HEK293 (cell line): Measurements from ENCODE around the gene SERTAD2.

Experiments
- CTCF ChIA-PET: fragments of 350-600 bp; formaldehyde crosslinking; extraction: SDS; loops from one replicate; lab custom pipeline; 2021; ENCODE audit warnings: antibody characterized with exemption; lab: Yijun Ruan, JAX
- POLR2A ChIA-PET: fragments of 300-600 bp; formaldehyde crosslinking; extraction: SDS; loops from one replicate; lab custom pipeline; 2020; ENCODE audit warnings: antibody characterized with exemption, inconsistent platforms; lab: Yijun Ruan, JAX
- H3K27ac ChIP-seq: fragments of 200-500 bp; sonication (Bioruptor generic); 2 replicates; pipeline ENCODE4 v1.5.1; 2014; ENCODE audit warnings: low read depth, low read length, control low read depth, inconsistent platforms; ENCODE audit errors: extremely low read depth
- H3K36me3 ChIP-seq, 2 experiments: fragments of 200-500 bp in 1 of 2; sonication (Bioruptor generic) in 1 of 2; 1 replicate in 1 of 2; 2 replicates in 1 of 2; pipeline ENCODE4 v1.5.1; 2014 to 2017; ENCODE audit warnings: inconsistent platforms in 2 of 2, low read length in 2 of 2; ENCODE audit not compliant: control insufficient read depth in 2 of 2, insufficient read depth in 1 of 2
- H3K4me1 ChIP-seq: fragments of 200-500 bp; sonication (Bioruptor generic); 2 replicates; pipeline ENCODE4 v1.5.1; 2014; ENCODE audit warnings: mild to moderate bottlenecking, low read length, inconsistent platforms; ENCODE audit not compliant: control insufficient read depth, insufficient read depth
- H3K4me3 ChIP-seq: 2 replicates; pipeline ENCODE4 v1.5.1; 2011; ENCODE audit warnings: low read depth, mild to moderate bottlenecking, control low read depth, low read length, moderate library complexity
- H3K9me3 ChIP-seq: fragments of 200-500 bp; sonication (Bioruptor generic); 2 replicates; pipeline ENCODE4 v1.5.1; 2014; ENCODE audit warnings: low read depth, low read length, inconsistent platforms; ENCODE audit not compliant: control insufficient read depth, insufficient read depth
- PRDM1 ChIP-seq: fragments of 450-650 bp; formaldehyde crosslinking; IDR thresholded peaks from 2 replicates; pipeline ENCODE4; 2016; ENCODE audit warnings: missing biosample characterization, missing genetic modification characterization
- SCRT1 ChIP-seq: fragments of 450-650 bp; formaldehyde crosslinking; IDR thresholded peaks from 2 replicates; pipeline ENCODE4 v1.5.1; 2016; ENCODE audit warnings: missing biosample characterization, missing genetic modification characterization, borderline replicate concordance
- SCRT2 ChIP-seq: fragments of 450-650 bp; formaldehyde crosslinking; IDR thresholded peaks from 2 replicates; pipeline ENCODE4 v1.5.1; 2016; ENCODE audit warnings: missing biosample characterization, missing genetic modification characterization
- SETDB1 ChIP-seq: IDR thresholded peaks from one replicate; pipeline ENCODE4 v1.6.1; 2017; ENCODE audit warnings: mild to moderate bottlenecking, low read length, moderate library complexity, mixed read lengths; ENCODE audit not compliant: insufficient read length
- ZBTB21 ChIP-seq: fragments of 450-650 bp; formaldehyde crosslinking; IDR thresholded peaks from 2 replicates; pipeline ENCODE4 v1.5.1; 2017; ENCODE audit warnings: missing biosample characterization, missing genetic modification characterization
- ZIC2 ChIP-seq: fragments of 450-650 bp; formaldehyde crosslinking; IDR thresholded peaks from 2 replicates; pipeline ENCODE4 v1.5.1; 2016; ENCODE audit warnings: missing biosample characterization, missing genetic modification characterization
- ZNF132 ChIP-seq: fragments of 450-650 bp; formaldehyde crosslinking; IDR thresholded peaks from 2 replicates; pipeline ENCODE4 v1.5.1; 2017; ENCODE audit warnings: missing biosample characterization, missing genetic modification characterization, borderline replicate concordance
- ZNF23 ChIP-seq: fragments of 450-650 bp; formaldehyde crosslinking; IDR thresholded peaks from 2 replicates; pipeline ENCODE4 v1.5.1; 2016; ENCODE audit warnings: missing biosample characterization, missing genetic modification characterization, borderline replicate concordance
- ZNF366 ChIP-seq: fragments of 450-650 bp; formaldehyde crosslinking; conservative IDR thresholded peaks from 2 replicates; pipeline ENCODE4 v1.5.1; 2016; ENCODE audit warnings: missing biosample characterization, missing genetic modification characterization
- ZNF544 ChIP-seq: fragments of 450-650 bp; formaldehyde crosslinking; IDR thresholded peaks from 2 replicates; pipeline ENCODE4 v1.5.0; 2017; ENCODE audit warnings: missing biosample characterization, missing genetic modification characterization
- ZNF626 ChIP-seq: fragments of 450-650 bp; sonication (Bioruptor Pico); formaldehyde crosslinking; IDR thresholded peaks from 2 replicates; pipeline ENCODE4 v1.5.1; 2018; ENCODE audit warnings: missing biosample characterization, missing genetic modification characterization, inconsistent platforms
- ZNF843 ChIP-seq: fragments of 450-650 bp; formaldehyde crosslinking; IDR thresholded peaks from 2 replicates; pipeline ENCODE4 v1.5.1; 2016; ENCODE audit warnings: missing biosample characterization, missing genetic modification characterization
- ZSCAN16 ChIP-seq: fragments of 450-650 bp; formaldehyde crosslinking; IDR thresholded peaks from 2 replicates; pipeline ENCODE4 v1.5.1; 2016; ENCODE audit warnings: missing biosample characterization, missing genetic modification characterization
- TF ChIP-seq, protein P1 (sequence below): fragments of 450-650 bp; formaldehyde crosslinking; IDR thresholded peaks from 2 replicates; pipeline ENCODE4 v1.5.1; 2016; ENCODE audit warnings: missing biosample characterization, missing genetic modification characterization, borderline replicate concordance
- TF ChIP-seq, protein P2 (sequence below): fragments of 450-650 bp; formaldehyde crosslinking; IDR thresholded peaks from 2 replicates; pipeline ENCODE4 v1.5.1; 2017; ENCODE audit warnings: missing biosample characterization, missing genetic modification characterization

The SERTAD2 gene

DNA sequence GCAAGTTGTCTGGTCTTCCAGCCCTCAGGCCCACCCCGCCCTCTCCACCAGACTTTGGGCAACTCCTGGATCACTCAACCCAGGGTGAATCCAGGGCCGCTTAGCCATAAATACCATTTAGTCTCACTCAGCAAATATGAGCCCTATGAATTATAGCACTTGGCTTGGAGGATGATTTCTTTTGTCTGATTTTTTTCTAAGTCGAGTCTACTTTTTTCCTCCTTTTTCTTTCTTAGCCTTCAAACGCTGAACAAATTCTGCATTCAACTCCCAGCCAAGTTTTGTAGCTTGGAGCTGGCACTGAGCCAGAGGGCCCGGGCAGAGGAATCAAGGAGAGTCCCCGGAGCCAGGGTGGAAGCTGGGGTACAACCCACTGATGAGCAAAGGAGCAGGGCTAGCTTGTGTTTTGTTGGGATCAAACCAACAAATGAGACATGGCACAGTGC is 48.7 kb downstream of the SERTAD2 start:
- Histone ChIP-seq H3K9me3 (no peaks in the 10 kb centered on the region), H3K36me3 (no peaks in the 10 kb centered on the region), H3K4me3 (no peak overlapping the region), H3K4me1 (peaks cover 5% of the 10 kb centered on the region; the same call in 1 of the 2 replicates), H3K27ac (no peak overlapping the region)
- CTCF ChIA-PET: interaction anchor here (0.7 to 1.7 kb wide), 4 partner anchors 10 to 340 kb away, joined by 3 to 5 read pairs (median 4); no protein-coding TSS in a partner anchor
- POLR2A ChIA-PET: no interaction called here
- TF ChIP-seq ZNF132 (tag by site-specific recombination): no peak
- no peak for TF ChIP-seq ZNF843 (tag by site-specific recombination)
- TF ChIP-seq, protein P1, sequence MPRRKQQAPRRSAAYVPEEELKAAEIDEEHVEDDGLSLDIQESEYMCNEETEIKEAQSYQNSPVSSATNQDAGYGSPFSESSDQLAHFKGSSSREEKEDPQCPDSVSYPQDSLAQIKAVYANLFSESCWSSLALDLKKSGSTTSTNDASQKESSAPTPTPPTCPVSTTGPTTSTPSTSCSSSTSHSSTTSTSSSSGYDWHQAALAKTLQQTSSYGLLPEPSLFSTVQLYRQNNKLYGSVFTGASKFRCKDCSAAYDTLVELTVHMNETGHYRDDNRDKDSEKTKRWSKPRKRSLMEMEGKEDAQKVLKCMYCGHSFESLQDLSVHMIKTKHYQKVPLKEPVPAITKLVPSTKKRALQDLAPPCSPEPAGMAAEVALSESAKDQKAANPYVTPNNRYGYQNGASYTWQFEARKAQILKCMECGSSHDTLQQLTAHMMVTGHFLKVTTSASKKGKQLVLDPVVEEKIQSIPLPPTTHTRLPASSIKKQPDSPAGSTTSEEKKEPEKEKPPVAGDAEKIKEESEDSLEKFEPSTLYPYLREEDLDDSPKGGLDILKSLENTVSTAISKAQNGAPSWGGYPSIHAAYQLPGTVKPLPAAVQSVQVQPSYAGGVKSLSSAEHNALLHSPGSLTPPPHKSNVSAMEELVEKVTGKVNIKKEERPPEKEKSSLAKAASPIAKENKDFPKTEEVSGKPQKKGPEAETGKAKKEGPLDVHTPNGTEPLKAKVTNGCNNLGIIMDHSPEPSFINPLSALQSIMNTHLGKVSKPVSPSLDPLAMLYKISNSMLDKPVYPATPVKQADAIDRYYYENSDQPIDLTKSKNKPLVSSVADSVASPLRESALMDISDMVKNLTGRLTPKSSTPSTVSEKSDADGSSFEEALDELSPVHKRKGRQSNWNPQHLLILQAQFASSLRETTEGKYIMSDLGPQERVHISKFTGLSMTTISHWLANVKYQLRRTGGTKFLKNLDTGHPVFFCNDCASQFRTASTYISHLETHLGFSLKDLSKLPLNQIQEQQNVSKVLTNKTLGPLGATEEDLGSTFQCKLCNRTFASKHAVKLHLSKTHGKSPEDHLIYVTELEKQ (tag by site-specific recombination): no peak

DNA sequence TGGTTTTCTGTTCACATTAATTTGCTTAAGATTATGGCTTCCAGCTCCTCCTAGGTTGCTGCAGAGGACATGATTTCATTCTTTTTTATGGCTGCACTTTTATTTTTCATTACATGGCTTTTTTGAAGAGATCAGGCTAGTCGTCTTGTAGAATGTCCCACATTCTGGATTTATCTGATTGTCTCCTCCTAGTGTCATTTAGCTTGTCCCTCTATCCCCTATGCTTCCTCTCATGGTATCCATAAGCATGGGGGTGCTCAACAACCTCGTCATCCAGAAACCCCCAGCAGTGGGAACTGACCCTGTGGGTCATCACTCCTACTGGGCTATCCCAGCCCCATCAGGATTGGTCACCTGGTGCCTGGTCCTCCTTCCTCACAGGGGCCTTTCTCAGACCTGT is 49.6 kb downstream of the SERTAD2 start:
- Histone ChIP-seq H3K9me3 (no peaks in the 10 kb centered on the region), H3K36me3 (no peaks in the 10 kb centered on the region), H3K4me3 (no peak overlapping the region), H3K27ac (no peak overlapping the region), H3K4me1 (peaks cover 9% of the 10 kb centered on the region)
- ChIA-PET CTCF (no interaction called here), POLR2A (no interaction called here)
- TF ChIP-seq ZNF544 (tag by site-specific recombination): no peak
- peak; percentile 48 for TF ChIP-seq SETDB1

DNA sequence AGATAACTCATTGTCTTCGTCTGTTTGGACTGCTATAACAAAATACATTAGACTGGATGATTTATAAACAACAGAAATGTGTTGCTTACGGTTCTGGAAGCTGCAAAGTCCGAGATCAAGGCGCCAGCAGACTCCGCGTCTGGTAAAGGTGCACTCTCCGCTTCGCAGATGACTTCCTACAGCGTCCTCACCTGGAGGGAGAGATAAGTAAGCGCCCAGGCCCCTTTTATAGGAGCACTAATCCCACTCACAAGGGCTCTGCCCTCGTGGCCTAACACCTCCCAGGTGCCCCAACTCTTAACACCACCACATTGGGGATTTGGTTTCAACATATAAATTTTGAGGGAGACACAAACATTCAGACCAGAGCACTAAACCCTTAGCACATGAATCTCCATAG is 51.3 kb downstream of the SERTAD2 start:
- ChIA-PET CTCF (no interaction called here), POLR2A (no interaction called here)
- no peak overlapping the region for H3K4me3 ChIP-seq
- H3K9me3 ChIP-seq: no peaks in the 10 kb centered on the region
- H3K4me1 ChIP-seq: peaks cover 9% of the 10 kb centered on the region
- no peaks in the 10 kb centered on the region for H3K36me3 ChIP-seq
- TF ChIP-seq ZIC2 (tag by site-specific recombination) (no peak), ZBTB21 (tag by site-specific recombination) (no peak)
- H3K27ac ChIP-seq: no peak overlapping the region

DNA sequence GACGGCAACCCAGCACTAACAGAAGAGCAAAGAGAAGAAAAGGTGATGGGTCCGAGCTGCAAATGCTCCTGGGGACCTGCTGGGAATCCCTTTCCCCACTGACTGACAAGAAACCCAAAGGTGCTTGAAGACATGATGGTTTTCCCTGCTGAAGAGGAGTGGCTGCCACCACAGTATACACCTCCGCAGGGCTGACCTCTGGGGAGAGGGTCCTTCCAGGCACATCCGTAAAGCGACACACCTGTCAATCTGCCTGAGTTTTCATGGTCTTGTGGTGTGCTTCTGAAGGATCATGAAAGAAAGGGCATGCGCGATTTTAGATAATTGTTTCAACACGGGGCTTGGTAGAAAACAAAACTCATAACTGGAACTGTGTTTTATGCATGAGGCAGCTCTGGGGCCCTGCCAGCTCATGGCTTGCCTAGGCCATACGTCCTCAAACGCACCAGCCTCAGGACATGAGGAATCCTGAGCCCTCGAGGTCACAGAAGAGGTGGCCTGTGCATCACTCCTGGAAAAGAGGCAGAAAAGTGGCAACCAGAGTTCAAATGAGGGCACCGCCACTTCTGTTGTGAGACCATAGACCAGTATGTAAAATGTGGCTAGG is 51.8 kb downstream of the SERTAD2 start:
- Histone ChIP-seq H3K4me3 (no peak overlapping the region), H3K4me1 (peaks cover 9% of the 10 kb centered on the region), H3K9me3 (no peaks in the 10 kb centered on the region), H3K27ac (no peak overlapping the region), H3K36me3 (no peaks in the 10 kb centered on the region)
- POLR2A ChIA-PET: interaction anchor here (0.6 kb wide), 1 partner anchor 148 kb away, joined by 3 read pairs; no protein-coding TSS in a partner anchor
- CTCF ChIA-PET: interaction anchor here (0.6 kb wide), 1 partner anchor 971 kb away, joined by 3 read pairs; no protein-coding TSS in a partner anchor
- TF ChIP-seq ZNF23 (tag by site-specific recombination): no peak

DNA sequence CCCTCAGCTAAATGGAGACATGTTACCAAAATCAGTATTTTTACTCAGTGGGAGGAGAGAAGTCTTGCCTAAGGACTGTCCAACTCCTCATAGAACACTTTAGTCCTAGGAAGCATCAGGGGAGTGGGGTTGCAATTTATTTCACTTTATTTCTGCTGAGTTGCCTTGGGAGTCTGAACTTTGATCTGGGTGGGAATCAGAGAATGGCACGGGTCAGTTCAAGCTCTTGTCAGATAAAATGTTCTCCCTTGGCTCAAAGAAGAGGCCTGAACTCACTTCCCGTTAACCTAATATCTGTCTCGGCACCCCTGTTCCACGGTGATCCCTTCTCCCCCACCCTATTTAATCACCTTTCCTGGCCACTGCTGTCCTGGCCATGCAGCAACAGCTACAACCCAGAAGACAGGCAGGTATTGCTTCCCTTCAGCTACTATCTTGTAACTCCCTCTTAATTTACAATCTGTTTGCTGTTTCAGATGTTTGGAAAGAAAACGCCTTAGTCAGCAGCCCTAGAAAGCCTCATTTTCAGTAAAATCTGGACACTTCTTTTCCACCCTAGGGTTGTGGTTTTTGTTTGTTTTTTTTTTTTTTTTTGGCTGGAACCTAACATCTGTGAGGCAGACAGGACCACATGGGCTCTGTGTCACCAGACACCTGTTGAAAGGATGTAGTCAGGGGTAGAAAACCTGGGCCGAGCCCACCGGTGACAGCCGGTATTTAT is 52.5 kb downstream of the SERTAD2 start:
- ChIA-PET POLR2A (interaction anchor here (0.6 kb wide), 1 partner anchor 149 kb away, joined by 3 read pairs; no protein-coding TSS in a partner anchor), CTCF (interaction anchor here (0.6 to 1.0 kb wide), 4 partner anchors 15 to 972 kb away, joined by 3 to 4 read pairs (median 3); no protein-coding TSS in a partner anchor)
- no peak overlapping the region for H3K4me3 ChIP-seq
- TF ChIP-seq PRDM1 (tag by site-specific recombination): no peak
- TF ChIP-seq ZSCAN16 (tag by site-specific recombination): no peak
- no peak for TF ChIP-seq ZNF366 (tag by site-specific recombination)
- TF ChIP-seq, protein P2, sequence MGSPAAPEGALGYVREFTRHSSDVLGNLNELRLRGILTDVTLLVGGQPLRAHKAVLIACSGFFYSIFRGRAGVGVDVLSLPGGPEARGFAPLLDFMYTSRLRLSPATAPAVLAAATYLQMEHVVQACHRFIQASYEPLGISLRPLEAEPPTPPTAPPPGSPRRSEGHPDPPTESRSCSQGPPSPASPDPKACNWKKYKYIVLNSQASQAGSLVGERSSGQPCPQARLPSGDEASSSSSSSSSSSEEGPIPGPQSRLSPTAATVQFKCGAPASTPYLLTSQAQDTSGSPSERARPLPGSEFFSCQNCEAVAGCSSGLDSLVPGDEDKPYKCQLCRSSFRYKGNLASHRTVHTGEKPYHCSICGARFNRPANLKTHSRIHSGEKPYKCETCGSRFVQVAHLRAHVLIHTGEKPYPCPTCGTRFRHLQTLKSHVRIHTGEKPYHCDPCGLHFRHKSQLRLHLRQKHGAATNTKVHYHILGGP (tag by site-specific recombination): peak; percentile 43; the same call in 1 of the 2 replicates
- TF ChIP-seq SCRT1 (tag by site-specific recombination): 0 out of 2 replicates have a peak, but pooled peaks have one; percentile 32
- peak; percentile 67 for TF ChIP-seq SCRT2 (tag by site-specific recombination)
- TF ChIP-seq ZNF626: no peak

More for the DNA sequence above, 52.5 kb downstream of the SERTAD2 start:
- peaks cover 9% of the 10 kb centered on the region for H3K4me1 ChIP-seq
- H3K36me3 ChIP-seq: no peaks in the 10 kb centered on the region
- H3K9me3 ChIP-seq: no peaks in the 10 kb centered on the region
- no peak overlapping the region for H3K27ac ChIP-seq
